Liver (tissue), 3 donors: ENCODE data around the gene KSR2.

Source experiments
- CTCF ChIP-seq: fragments of 150-350 bp; IDR thresholded peaks from 2 replicates; pipeline ENCODE4 v1.5.1; 2017; ENCODE audit warnings: improper control_type of control experiment, low read depth, low read length; ENCODE audit not compliant: missing input control
- JUND ChIP-seq, 2 donors: IDR thresholded peaks; 2 replicates each; pipeline ENCODE4 v1.6.1; 2016; ENCODE audit warnings: antibody characterized with exemption in 2 of 2
- MAX ChIP-seq: IDR thresholded peaks from 2 replicates; pipeline ENCODE4 v1.6.1; 2016; ENCODE audit warnings: antibody characterized with exemption
- REST ChIP-seq: IDR thresholded peaks from 2 replicates; pipeline ENCODE4 v1.6.1; 2016; ENCODE audit warnings: antibody characterized with exemption, mild to moderate bottlenecking
- SP1 ChIP-seq: IDR thresholded peaks from 2 replicates; pipeline ENCODE4 v1.6.1; 2018; ENCODE audit warnings: antibody characterized with exemption, mild to moderate bottlenecking
- YY1 ChIP-seq: IDR thresholded peaks from 2 replicates; pipeline ENCODE4 v1.6.1; 2016; ENCODE audit warnings: antibody characterized with exemption, mild to moderate bottlenecking
- ZBTB33 ChIP-seq: IDR thresholded peaks from 2 replicates; pipeline ENCODE4 v1.6.1; 2016; ENCODE audit warnings: antibody characterized with exemption
- donor health status: healthy.
- donor health status: healthy.

GRCh38 chr12:117521867-117522266, 446.9 kb downstream of the KSR2 start:
- TF ChIP-seq JUND (IDR thresholded peaks at IDR 0.05) (no peak), CTCF (no peak), SP1 (no peak), REST (no peak), YY1 (no peak), MAX (no peak), ZBTB33 (no peak)
